Bronchial epithelial cell (primary cell): ENCODE measurements around the gene ZNF444. TPM values are rescaled to one million over a fixed set of nuclear protein-coding genes. Genes with fewer than 3 reads are reported as not detected.

ENCODE experiments used
- DNase-seq: peaks from one replicate; pipeline ENCODE4 v3.0.0-alpha.2; 2010; ENCODE audit warnings: low read depth
- FAIRE-seq: peaks from 2 replicates; lab custom pipeline; 2011; peaks lifted over from hg19 to GRCh38; lab: Jason Lieb, UNC
- H3K27me3 ChIP-seq: 2 replicates; pipeline ENCODE4 v1.5.1; 2011; ENCODE audit warnings: low read length; ENCODE audit not compliant: control insufficient read depth, insufficient read depth
- H3K36me3 ChIP-seq: 2 replicates; pipeline ENCODE4 v1.5.1; 2011; ENCODE audit warnings: low read length; ENCODE audit not compliant: control insufficient read depth, insufficient read depth
- H3K4me3 ChIP-seq: 2 replicates; pipeline ENCODE4 v1.5.1; 2011; ENCODE audit warnings: mild to moderate bottlenecking, low read depth, low read length, control low read depth
- CTCF ChIP-seq: IDR thresholded peaks from 2 replicates; pipeline ENCODE4 v1.5.1; 2011; ENCODE audit warnings: mild to moderate bottlenecking, moderate library complexity, low read length, control low read depth, inconsistent platforms; ENCODE audit not compliant: insufficient read depth, severe bottlenecking
- total RNA-seq: library from RNA; depleted of rRNA; stranded (reverse); fragments of >200 nt; gene quantifications from 2 replicates; pipeline ENCODE4 v1.2.1, GENCODE V29; 2014

ZNF444 gene
- total RNA-seq, 1 donor from 2014 or later: 4.2 TPM

- FAIRE-seq (no peak), DNase-seq (no peak)
- Histone ChIP-seq H3K4me3 (no peak overlapping the region), H3K27me3 (no peaks in the 10 kb centered on the region), H3K36me3 (peaks cover 4% of the 10 kb centered on the region)
- no peak for TF ChIP-seq CTCF
Observed at GRCh38 chr19:56115490-56115889, 25.6 kb upstream of the ZNF444 start.

GRCh38 chr19:56116606-56117005 is 24.5 kb upstream of the ZNF444 start:
- no peak overlapping the region for H3K4me3 ChIP-seq
- H3K27me3 ChIP-seq: no peaks in the 10 kb centered on the region
- no peak for FAIRE-seq
- no peak for TF ChIP-seq CTCF
- H3K36me3 ChIP-seq: peaks cover 4% of the 10 kb centered on the region
- DNase-seq: no peak

GRCh38 chr19:56117376-56117884 is 23.7 kb upstream of the ZNF444 start:
- no peak for TF ChIP-seq CTCF
- Histone ChIP-seq H3K36me3 (peaks cover 3% of the 10 kb centered on the region), H3K27me3 (no peaks in the 10 kb centered on the region), H3K4me3 (no peak overlapping the region)
- no peak for FAIRE-seq
- no peak for DNase-seq

GRCh38 chr19:56117889-56118288 is 23.2 kb upstream of the ZNF444 start:
- no peaks in the 10 kb centered on the region for H3K27me3 ChIP-seq
- TF ChIP-seq CTCF: no peak
- no peak overlapping the region for H3K4me3 ChIP-seq
- DNase-seq (no peak), FAIRE-seq (no peak)
- peaks cover 3% of the 10 kb centered on the region for H3K36me3 ChIP-seq

- Histone ChIP-seq H3K36me3 (peaks cover 3% of the 10 kb centered on the region), H3K4me3 (no peak overlapping the region), H3K27me3 (no peaks in the 10 kb centered on the region)
- no peak for DNase-seq
- TF ChIP-seq CTCF: no peak
- FAIRE-seq: no peak
Observed at GRCh38 chr19:56118666-56119581, 22.2 kb upstream of the ZNF444 start.
